Testis (tissue), 2 donors: Measurements from ENCODE around the gene SHROOM2.

Experiments used
- POLR2A ChIP-seq: fragments of 450-650 bp; IDR thresholded peaks from one replicate; pipeline ENCODE4 v1.6.1; 2017; ENCODE audit warnings: antibody characterized with exemption, mild to moderate bottlenecking, moderate library complexity
- TF ChIP-seq, protein P1 (sequence below), 3 experiments: fragments of 450-650 bp in 2 of 3; fragments of 200-600 bp in 1 of 3; sonication (generic) in 1 of 3; IDR thresholded peaks; one replicate each; pipeline ENCODE4 v1.5.1; 2016 to 2019; ENCODE audit warnings: antibody characterized with exemption in 3 of 3, mild to moderate bottlenecking in 2 of 3, moderate library complexity in 1 of 3

DNA sequence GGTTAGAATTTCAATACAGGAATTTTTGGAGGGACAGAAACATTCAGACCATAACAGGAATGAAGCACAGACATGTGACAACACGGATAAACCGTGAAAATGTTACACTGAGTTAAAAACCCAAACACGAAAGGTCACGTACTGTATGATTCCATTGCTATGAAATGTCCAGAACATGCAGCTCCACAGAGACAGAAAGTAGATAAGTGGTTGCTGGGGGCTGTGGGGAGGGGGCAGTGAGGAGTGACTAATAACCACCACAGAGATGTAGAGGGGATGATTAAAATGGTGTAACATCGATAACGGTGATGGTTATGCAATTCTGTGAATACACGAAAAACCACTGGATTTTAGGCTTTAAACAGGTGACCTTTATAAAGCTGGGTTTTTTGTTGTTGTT lies 28.9 kb upstream of the SHROOM2 start:
- no peak for TF ChIP-seq POLR2A
- TF ChIP-seq, protein P1, sequence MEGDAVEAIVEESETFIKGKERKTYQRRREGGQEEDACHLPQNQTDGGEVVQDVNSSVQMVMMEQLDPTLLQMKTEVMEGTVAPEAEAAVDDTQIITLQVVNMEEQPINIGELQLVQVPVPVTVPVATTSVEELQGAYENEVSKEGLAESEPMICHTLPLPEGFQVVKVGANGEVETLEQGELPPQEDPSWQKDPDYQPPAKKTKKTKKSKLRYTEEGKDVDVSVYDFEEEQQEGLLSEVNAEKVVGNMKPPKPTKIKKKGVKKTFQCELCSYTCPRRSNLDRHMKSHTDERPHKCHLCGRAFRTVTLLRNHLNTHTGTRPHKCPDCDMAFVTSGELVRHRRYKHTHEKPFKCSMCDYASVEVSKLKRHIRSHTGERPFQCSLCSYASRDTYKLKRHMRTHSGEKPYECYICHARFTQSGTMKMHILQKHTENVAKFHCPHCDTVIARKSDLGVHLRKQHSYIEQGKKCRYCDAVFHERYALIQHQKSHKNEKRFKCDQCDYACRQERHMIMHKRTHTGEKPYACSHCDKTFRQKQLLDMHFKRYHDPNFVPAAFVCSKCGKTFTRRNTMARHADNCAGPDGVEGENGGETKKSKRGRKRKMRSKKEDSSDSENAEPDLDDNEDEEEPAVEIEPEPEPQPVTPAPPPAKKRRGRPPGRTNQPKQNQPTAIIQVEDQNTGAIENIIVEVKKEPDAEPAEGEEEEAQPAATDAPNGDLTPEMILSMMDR (IDR thresholded peaks at IDR 0.05) = no peak
